Parathyroid adenoma (tissue), 2 donors: ENCODE data around the gene HLA-C.

Experiments used
- H2AFZ ChIP-seq: fragments of 300-600 bp; sonication (generic); one replicate; pipeline ENCODE4 v1.7.0; 2017; ENCODE audit warnings: antibody characterized with exemption, mild to moderate bottlenecking
- H3K27ac ChIP-seq: fragments of 300-600 bp; sonication (generic); one replicate; pipeline ENCODE4 v1.7.0; 2017
- H3K27me3 ChIP-seq: fragments of 300-600 bp; sonication (generic); one replicate; pipeline ENCODE4 v1.7.0; 2017; ENCODE audit warnings: low read length; ENCODE audit not compliant: control insufficient read depth, insufficient read depth
- H3K36me3 ChIP-seq: fragments of 300-600 bp; sonication (generic); one replicate; pipeline ENCODE4 v1.7.0; 2017; ENCODE audit warnings: low read length; ENCODE audit not compliant: control insufficient read depth, insufficient read depth
- H3K4me1 ChIP-seq: fragments of 300-600 bp; sonication (generic); one replicate; pipeline ENCODE4 v1.7.0; 2017; ENCODE audit warnings: control low read depth
- H3K4me2 ChIP-seq: fragments of 300-600 bp; sonication (generic); one replicate; pipeline ENCODE4 v1.7.0; 2017; ENCODE audit warnings: low read length
- H3K4me3 ChIP-seq: fragments of 300-600 bp; sonication (generic); one replicate; pipeline ENCODE4 v1.7.0; 2017; ENCODE audit warnings: low read depth, low read length
- H3K79me2 ChIP-seq: fragments of 300-600 bp; sonication (generic); one replicate; pipeline ENCODE4 v1.7.0; 2017; ENCODE audit warnings: control low read depth
- H3K9ac ChIP-seq: fragments of 300-600 bp; sonication (generic); one replicate; pipeline ENCODE4 v1.7.0; 2017; ENCODE audit warnings: mild to moderate bottlenecking
- H3K9me3 ChIP-seq: fragments of 300-600 bp; sonication (generic); one replicate; pipeline ENCODE4 v1.7.0; 2017; ENCODE audit warnings: low read length; ENCODE audit not compliant: control insufficient read depth
- CTCF ChIP-seq: fragments of 300-600 bp; sonication (generic); IDR thresholded peaks from one replicate; pipeline ENCODE4 v1.7.0; 2017; ENCODE audit warnings: antibody characterized with exemption, mild to moderate bottlenecking
- donor health status: primary hyperparathyroidism.

HLA-C gene

GRCh38 chr6:31252625-31253024, 19.3 kb downstream of the HLA-C start:
- Histone ChIP-seq H3K4me3 (no peak overlapping the region), H3K4me2 (no peak overlapping the region), H3K9ac (no peak overlapping the region), H3K27ac (no peak overlapping the region), H3K79me2 (no peaks in the 10 kb centered on the region), H3K9me3 (no peaks in the 10 kb centered on the region), H2AFZ (no peak overlapping the region), H3K36me3 (no peaks in the 10 kb centered on the region), H3K4me1 (no peaks in the 10 kb centered on the region), H3K27me3 (no peaks in the 10 kb centered on the region)
- no peak for TF ChIP-seq CTCF

GRCh38 chr6:31251261-31251660, 20.6 kb downstream of the HLA-C start:
- no peaks in the 10 kb centered on the region for H3K79me2 ChIP-seq
- H3K9me3 ChIP-seq = no peaks in the 10 kb centered on the region
- H3K4me1 ChIP-seq = no peaks in the 10 kb centered on the region
- no peak for TF ChIP-seq CTCF
- no peak overlapping the region for H3K4me2 ChIP-seq
- no peak overlapping the region for H3K4me3 ChIP-seq
- no peaks in the 10 kb centered on the region for H3K36me3 ChIP-seq
- H2AFZ ChIP-seq = no peak overlapping the region
- no peak overlapping the region for H3K27ac ChIP-seq
- H3K9ac ChIP-seq = no peak overlapping the region
- no peaks in the 10 kb centered on the region for H3K27me3 ChIP-seq

GRCh38 chr6:31249184-31249583, 22.7 kb downstream of the HLA-C start:
- no peak overlapping the region for H3K4me3 ChIP-seq
- H3K79me2 ChIP-seq = no peaks in the 10 kb centered on the region
- no peaks in the 10 kb centered on the region for H3K36me3 ChIP-seq
- H2AFZ ChIP-seq = no peak overlapping the region
- no peaks in the 10 kb centered on the region for H3K27me3 ChIP-seq
- H3K9me3 ChIP-seq = no peaks in the 10 kb centered on the region
- H3K9ac ChIP-seq = no peak overlapping the region
- no peak for TF ChIP-seq CTCF
- no peaks in the 10 kb centered on the region for H3K4me1 ChIP-seq
- H3K4me2 ChIP-seq = no peak overlapping the region
- no peak overlapping the region for H3K27ac ChIP-seq

- H3K79me2 ChIP-seq = no peaks in the 10 kb centered on the region
- H3K9me3 ChIP-seq = no peaks in the 10 kb centered on the region
- H2AFZ ChIP-seq = no peak overlapping the region
- no peak for TF ChIP-seq CTCF
- no peak overlapping the region for H3K27ac ChIP-seq
- no peaks in the 10 kb centered on the region for H3K27me3 ChIP-seq
- H3K4me3 ChIP-seq = no peak overlapping the region
- no peak overlapping the region for H3K4me2 ChIP-seq
- no peaks in the 10 kb centered on the region for H3K36me3 ChIP-seq
- H3K4me1 ChIP-seq = no peaks in the 10 kb centered on the region
- no peak overlapping the region for H3K9ac ChIP-seq
Measured at GRCh38 chr6:31247813-31248212, 24.1 kb downstream of the HLA-C start.

- Histone ChIP-seq H3K4me1 (no peaks in the 10 kb centered on the region), H3K79me2 (no peaks in the 10 kb centered on the region), H3K4me2 (no peak overlapping the region), H2AFZ (no peak overlapping the region), H3K4me3 (no peak overlapping the region), H3K9ac (no peak overlapping the region), H3K27me3 (no peaks in the 10 kb centered on the region), H3K36me3 (no peaks in the 10 kb centered on the region), H3K9me3 (no peaks in the 10 kb centered on the region), H3K27ac (no peak overlapping the region)
- TF ChIP-seq CTCF = no peak
Measured at GRCh38 chr6:31246051-31246521, 25.8 kb downstream of the HLA-C start.
